GM19238 (cell line): ENCODE data around the gene ZSCAN5C.
"Not testable (repeated sequence)": the region's sequence is repeated elsewhere in the genome, so short reads cannot be mapped to it uniquely, and the experiment has no call there.

Source experiments
- DNase-seq: peaks from one replicate; pipeline ENCODE4 v3.0.0; 2011; ENCODE audit warnings: low spot score; ENCODE audit not compliant: insufficient read length

The ZSCAN5C gene

DNA sequence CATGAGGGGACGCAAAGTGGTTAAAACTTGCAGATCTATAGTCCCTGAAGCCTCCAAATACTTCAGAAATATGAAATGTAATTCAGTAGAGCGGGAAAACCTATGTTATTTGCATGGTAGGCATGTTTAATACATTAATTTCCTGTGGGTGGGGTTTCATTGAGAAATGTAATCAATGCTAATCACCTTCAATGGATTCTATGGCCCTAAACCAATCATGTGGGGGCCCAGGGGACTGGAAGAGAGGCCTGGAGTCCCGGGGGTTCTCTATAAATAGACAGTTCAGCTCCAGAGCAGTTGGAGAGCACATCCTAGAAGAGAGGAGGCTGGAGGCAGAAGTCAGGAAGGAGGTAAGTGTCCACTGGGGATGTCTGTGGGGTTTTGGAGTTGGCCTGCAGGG lies at the start of gene ZSCAN5C:
Gene ZSCAN5C (plus strand): TSS at position 301 of the 400 bp plus-strand sequence. CDS start 3,641 bp downstream, outside the sequence.
- no peak for DNase-seq

GRCh38 chr19:56152644-56153043 lies 49.4 kb upstream of the ZSCAN5C start:
- DNase-seq, result no peak

DNA sequence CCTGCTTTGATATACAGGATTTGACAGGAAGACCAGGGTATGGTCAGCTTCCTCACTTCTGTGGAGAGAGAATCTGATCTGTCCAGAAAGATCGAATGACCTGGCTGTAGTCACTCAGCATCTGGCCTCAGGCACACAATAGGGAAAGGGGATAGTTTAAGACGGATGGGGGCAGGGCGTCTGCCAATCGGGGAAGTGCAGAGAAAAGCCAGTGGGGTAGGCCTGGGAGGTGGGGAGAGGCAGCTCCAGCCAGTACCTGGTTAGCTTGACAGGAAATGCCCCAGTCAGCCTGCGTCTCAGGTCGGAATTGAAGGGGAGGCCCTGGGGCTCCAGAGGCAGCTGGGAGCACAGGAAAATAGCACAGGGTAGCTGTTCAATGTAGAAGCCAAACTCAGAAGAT lies 48.6 kb upstream of the ZSCAN5C start:
- no peak for DNase-seq

GRCh38 chr19:56155124-56155687 lies 46.9 kb upstream of the ZSCAN5C start:
- DNase-seq, result no peak

DNA sequence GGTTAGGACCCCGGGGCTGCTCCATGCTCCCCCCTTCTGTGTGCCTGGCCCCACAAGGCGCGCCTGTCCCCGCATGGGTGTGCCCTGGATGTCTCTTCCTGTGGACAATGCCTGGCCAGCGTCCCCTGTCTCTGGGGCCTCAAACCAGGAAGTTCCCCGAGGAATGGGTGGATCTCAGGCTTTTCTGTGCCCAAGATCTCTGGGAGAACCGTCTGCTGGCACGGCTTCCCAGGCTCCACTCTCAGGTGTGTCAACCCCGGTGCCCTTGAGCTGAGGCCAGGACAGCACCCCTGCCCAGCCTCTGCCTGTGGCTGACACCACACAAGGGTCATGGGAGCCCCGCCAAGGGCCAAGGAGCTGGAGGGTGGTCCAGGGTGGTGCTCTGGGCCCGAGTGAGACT lies 45.3 kb upstream of the ZSCAN5C start:
- DNase-seq, result no peak

DNA sequence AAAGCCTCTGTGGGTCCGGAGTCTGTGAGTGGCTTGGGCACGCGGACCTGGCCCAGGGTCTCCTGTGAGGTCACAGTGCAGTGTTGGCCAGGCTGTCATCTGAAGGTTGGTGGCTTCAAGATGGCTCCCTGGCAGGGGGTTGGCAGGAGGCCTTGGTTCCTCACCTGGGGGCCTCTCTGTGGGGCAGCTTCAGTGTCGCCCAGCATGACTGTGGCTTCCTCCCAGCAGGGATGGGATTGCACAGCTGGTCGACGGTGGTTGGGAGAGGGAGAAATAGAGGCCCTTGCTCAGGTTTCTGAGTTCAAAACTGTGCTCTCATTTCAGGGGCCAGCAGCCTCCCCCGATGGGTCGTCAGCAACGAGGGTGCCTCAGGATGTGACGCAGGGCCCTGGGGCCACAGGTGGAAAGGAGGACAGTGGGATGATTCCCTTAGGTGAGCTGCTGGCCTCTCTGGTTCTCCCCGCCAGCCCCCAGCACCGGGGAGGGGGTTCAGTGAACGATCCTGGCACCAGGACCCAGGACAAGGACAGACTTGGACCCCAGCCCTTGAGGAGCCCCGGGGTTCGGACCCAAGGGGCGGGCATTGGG lies 43.8 kb upstream of the ZSCAN5C start:
- no peak for DNase-seq

DNA sequence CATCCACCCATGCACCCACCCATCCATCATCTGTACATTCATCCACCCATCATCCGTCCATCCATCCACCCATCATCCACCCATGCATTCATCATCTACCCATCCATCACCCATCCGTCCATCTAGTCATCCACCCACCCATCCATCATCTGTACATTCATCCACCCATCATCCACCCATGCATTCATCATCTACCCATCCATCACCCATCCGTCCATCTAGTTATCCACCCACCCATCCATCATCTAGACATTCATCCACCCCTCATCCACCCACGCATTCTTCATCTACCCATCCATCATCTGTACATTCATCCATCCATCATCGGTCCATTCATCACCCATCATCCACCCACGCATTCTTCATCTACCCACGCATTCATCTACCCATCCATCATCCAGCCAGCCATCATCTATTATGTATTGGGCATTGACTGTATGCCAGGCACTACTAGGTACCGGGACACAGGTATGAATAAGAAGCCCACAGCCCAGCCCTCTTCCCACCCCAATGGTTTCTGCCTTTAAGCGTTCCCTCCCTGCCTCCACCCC lies 43.0 kb upstream of the ZSCAN5C start:
- no peak for DNase-seq

GRCh38 chr19:56159622-56160271 lies 42.3 kb upstream of the ZSCAN5C start:
- no peak for DNase-seq

- no peak for DNase-seq
Observed at GRCh38 chr19:56161534-56161933, 40.5 kb upstream of the ZSCAN5C start.

GRCh38 chr19:56162258-56162657 lies 39.8 kb upstream of the ZSCAN5C start:
- DNase-seq, result no peak

DNA sequence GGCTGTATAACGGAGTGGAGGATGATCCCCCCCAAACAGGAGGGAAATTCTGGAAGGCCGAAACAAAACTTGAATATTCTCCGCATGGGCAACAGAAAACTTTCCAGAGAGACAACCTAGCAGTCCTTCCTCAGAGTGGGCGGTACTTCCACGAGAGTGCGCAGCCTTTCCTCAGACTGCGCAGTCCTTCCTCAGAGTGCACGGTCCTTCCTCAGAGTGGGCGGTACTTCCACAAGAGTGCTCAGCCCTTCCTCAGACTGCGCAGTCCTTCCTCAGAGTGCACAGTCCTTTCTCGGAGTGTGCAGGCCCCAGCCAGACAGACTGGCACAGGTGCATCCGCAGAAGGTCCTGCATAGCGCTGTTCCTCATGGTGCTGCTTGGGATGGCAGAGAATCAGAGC lies 39.0 kb upstream of the ZSCAN5C start:
- no peak for DNase-seq

DNA sequence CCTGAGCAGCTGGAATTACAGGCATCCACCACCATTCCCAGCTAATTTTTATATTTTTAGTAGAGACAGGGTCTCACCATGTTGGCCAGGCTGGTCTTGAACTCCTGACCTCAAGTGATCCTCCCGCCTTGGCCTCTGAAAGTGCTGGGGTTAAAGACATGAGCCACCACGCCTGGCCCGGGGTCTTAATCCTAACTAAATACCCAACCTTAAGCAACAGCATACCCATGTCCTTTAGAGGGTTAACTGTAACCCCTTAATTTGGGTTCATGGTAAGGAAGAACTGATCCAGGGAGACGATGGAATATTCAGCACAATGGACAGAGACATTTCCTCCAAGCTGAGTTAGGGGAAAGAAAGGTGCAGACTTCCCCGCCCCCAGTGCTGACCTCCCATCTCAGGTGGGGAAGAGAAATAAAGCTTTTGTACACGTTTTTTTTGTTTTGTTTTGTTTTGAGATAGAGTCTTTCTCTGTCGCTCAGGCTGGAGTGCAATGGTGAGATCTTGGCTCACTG lies 35.0 kb upstream of the ZSCAN5C start:
- no peak for DNase-seq

GRCh38 chr19:56170261-56170660 lies 31.8 kb upstream of the ZSCAN5C start:
- DNase-seq, result no peak

DNA sequence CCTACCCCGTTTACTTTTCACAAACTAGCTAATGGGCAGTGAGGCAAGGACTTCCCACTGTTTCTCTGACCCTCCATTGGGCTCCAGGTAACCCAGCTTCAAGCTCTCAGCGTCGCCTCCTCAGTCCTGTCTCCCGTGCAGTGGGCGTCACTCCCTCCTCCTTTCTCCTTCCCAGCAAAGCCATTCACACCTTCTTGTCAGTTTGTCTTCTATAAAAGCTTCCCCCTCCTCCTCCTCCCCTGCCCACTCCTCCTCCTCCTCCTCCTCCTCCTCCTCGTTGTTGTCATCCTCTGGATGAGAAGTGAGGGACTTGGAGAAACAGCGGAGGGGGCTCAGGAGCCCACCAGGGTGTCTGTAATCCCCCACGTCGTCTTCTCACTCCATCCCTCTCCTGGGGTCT lies 28.0 kb upstream of the ZSCAN5C start:
- no peak for DNase-seq

- no peak for DNase-seq
Observed at GRCh38 chr19:56174550-56174949, 27.5 kb upstream of the ZSCAN5C start.

DNA sequence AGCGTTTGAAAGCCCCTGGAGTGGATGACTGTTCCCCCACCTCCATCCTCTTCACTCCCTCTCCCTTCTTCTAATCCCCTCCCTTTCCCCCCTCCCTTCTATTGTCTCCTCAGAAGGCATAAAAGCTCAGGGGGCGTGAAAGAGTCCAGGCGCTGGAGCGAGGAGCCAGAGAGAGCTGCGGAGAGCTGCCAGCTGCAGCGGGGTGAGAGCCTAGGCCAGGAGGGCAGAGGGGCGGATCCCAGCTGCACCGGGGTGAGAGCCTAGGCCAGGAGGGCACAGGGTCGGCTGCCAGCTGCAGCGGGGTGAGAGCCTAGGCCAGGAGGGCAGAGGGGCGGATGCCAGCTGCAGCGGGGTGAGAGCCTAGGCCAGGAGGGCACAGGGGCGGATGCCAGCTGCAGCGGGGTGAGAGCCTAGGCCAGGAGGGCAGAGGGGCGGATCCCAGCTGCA lies 26.2 kb upstream of the ZSCAN5C start, which contains the start of gene GALP:
Gene GALP (plus strand): TSS at position 148 of the 447 bp plus-strand sequence. CDS start 1,101 bp downstream, outside the sequence.
- not testable (repeated sequence) for DNase-seq

DNA sequence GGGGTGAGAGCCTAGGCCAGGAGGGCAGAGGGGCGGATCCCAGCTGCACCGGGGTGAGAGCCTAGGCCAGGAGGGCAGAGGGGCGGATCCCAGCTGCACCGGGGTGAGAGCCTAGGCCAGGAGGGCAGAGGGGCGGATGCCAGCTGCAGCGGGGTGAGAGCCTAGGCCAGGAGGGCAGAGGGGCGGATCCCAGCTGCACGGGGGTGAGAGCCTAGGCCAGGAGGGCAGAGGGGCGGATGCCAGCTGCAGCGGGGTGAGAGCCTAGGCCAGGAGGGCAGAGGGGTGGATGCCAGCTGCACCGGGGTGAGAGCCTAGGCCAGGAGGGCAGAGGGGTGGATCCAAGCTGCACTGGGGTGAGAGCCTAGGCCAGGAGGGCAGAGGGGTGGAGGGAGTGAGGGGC lies 25.8 kb upstream of the ZSCAN5C start:
- not testable (repeated sequence) for DNase-seq

GRCh38 chr19:56176881-56177280 lies 25.2 kb upstream of the ZSCAN5C start:
- DNase-seq, result no peak

DNA sequence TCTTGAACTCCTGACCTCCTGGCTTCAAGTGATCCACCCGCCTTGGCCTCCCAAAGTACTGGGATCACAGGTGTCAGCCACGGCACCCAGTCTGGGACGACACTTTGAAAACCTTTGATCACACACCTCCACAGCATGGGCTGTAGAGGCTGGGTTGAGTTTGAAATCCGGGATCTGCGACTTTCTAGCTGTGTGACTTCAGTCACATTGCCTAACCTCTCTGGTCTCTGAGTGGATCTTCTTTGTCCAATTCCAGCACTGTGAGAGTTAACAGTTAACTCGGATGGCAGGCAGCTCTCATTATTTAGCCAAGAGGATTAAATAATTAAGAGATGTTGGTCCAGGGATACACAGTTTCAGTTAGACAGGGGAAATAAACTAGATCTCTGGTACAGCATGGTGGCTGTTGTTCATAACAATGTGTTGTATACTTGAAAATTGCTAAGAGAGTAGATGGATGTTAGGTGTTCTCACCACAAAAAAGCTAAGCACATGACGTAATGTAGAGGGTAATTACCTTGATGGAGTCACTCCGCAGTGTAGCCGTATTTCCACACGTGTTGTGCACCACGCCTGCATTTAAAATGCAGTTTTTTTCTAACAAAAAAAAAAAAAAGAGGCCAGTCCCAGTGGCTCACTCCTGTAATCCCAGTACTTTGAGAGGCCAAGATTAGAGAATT lies 24.4 kb upstream of the ZSCAN5C start:
- DNase-seq, result no peak

DNA sequence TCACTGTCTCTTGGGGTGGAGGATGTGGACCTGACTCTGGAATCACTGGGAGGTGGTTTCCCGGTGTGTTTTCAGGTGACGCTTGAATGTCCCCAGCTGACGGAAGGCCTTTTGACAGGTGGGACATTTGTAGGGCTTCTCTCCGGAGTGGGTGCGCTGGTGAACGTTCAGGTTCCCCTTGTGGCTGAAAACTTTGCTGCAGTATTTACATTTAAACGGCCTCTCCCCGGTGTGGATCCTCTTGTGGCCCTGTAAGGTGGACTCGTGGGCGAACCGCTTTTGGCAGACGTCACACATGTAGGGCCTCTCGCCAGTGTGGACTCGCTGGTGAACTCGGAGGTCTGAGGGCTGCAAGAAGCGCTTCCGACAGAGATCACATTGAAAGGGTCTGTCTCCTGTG lies 12.3 kb upstream of the ZSCAN5C start:
- no peak for DNase-seq

DNA sequence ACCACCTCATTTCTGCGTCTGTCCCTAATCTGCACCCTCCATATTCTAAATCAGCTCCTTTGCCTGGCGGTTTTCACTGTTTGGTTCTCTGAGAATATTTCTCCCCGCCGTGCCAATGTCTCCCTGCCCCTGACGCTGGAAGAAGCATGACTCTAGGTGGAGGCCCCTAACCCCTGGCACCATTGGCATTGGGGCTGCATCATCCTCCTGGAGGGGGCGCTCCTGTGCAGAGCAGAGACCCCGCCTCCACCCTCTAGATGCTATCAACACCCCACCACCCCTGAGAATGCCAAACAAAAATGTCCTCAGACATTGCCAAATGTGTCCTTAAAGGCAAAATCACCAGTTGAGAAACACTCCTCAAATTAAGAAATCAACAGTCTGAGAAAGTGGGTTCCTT lies 11.0 kb upstream of the ZSCAN5C start:
- DNase-seq, result no peak

DNA sequence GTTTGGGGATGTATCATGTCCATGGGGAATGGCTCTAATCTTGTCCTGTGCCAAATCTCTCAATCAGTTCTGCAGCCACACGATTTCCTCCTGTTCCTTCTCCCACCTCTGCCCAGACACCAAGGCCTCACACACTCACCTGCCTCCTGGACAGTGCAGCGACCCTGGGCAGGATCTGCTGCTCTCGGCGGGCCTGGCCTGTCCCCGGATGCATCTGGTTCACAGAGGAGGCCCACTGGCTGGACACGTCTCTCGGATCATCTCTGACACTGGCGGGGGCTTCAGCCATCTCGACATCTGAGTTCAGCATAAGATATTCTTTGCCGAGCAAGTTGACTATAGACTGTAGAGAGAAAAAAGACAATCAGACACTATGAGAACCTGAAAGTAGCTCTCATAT lies 10.4 kb upstream of the ZSCAN5C start:
- DNase-seq, result no peak
